WTC11 (cell line): ENCODE data around the gene ACOX3.

Experiments used
- IRF1 ChIP-seq: sonication (generic); formaldehyde crosslinking; IDR thresholded peaks from 2 replicates; pipeline ENCODE4 v1.8.0; 2023; ENCODE audit warnings: missing genetic modification reagents
- MAX ChIP-seq: sonication (generic); formaldehyde crosslinking; IDR thresholded peaks from 2 replicates; pipeline ENCODE4 v1.8.0; 2022; ENCODE audit warnings: mild to moderate bottlenecking, missing genetic modification reagents
- RELA ChIP-seq: sonication (generic); formaldehyde crosslinking; IDR thresholded peaks from 2 replicates; pipeline ENCODE4 v1.8.1; 2022; ENCODE audit warnings: missing genetic modification reagents, mild to moderate bottlenecking, borderline replicate concordance
- TCF7 ChIP-seq: sonication (generic); formaldehyde crosslinking; IDR thresholded peaks from 2 replicates; pipeline ENCODE4 v1.8.0; 2022; ENCODE audit warnings: mild to moderate bottlenecking, low read depth, missing genetic modification reagents, moderate library complexity
- ZNF232 ChIP-seq: sonication (generic); formaldehyde crosslinking; IDR thresholded peaks from 2 replicates; pipeline ENCODE4 v1.8.0; 2022; ENCODE audit warnings: mild to moderate bottlenecking, missing genetic modification reagents
- ZSCAN18 ChIP-seq: fragments of 250-450 bp; sonication (Bioruptor Pico); IDR thresholded peaks from 2 replicates; pipeline ENCODE4 v2.1.2; 2022; ENCODE audit warnings: mild to moderate bottlenecking, moderate library complexity
- TF ChIP-seq, protein P1 (sequence below): fragments of 200-600 bp; IDR thresholded peaks from 2 replicates; pipeline ENCODE4 v1.8.0; 2022; ENCODE audit warnings: antibody characterized with exemption
- TF ChIP-seq, protein P2 (sequence below): sonication (generic); formaldehyde crosslinking; IDR thresholded peaks from 2 replicates; pipeline ENCODE4 v1.8.1; 2022; ENCODE audit warnings: missing genetic modification reagents, borderline replicate concordance

- TF ChIP-seq, protein P1, sequence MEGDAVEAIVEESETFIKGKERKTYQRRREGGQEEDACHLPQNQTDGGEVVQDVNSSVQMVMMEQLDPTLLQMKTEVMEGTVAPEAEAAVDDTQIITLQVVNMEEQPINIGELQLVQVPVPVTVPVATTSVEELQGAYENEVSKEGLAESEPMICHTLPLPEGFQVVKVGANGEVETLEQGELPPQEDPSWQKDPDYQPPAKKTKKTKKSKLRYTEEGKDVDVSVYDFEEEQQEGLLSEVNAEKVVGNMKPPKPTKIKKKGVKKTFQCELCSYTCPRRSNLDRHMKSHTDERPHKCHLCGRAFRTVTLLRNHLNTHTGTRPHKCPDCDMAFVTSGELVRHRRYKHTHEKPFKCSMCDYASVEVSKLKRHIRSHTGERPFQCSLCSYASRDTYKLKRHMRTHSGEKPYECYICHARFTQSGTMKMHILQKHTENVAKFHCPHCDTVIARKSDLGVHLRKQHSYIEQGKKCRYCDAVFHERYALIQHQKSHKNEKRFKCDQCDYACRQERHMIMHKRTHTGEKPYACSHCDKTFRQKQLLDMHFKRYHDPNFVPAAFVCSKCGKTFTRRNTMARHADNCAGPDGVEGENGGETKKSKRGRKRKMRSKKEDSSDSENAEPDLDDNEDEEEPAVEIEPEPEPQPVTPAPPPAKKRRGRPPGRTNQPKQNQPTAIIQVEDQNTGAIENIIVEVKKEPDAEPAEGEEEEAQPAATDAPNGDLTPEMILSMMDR, result no peak
- TF ChIP-seq MAX (CRISPR knock-in tag), result no peak
- no peak for TF ChIP-seq IRF1 (CRISPR knock-in tag)
- TF ChIP-seq TCF7 (CRISPR knock-in tag), result no peak
- TF ChIP-seq ZNF232 (CRISPR knock-in tag), result no peak
- TF ChIP-seq RELA (CRISPR knock-in tag), result no peak
- TF ChIP-seq, protein P2, sequence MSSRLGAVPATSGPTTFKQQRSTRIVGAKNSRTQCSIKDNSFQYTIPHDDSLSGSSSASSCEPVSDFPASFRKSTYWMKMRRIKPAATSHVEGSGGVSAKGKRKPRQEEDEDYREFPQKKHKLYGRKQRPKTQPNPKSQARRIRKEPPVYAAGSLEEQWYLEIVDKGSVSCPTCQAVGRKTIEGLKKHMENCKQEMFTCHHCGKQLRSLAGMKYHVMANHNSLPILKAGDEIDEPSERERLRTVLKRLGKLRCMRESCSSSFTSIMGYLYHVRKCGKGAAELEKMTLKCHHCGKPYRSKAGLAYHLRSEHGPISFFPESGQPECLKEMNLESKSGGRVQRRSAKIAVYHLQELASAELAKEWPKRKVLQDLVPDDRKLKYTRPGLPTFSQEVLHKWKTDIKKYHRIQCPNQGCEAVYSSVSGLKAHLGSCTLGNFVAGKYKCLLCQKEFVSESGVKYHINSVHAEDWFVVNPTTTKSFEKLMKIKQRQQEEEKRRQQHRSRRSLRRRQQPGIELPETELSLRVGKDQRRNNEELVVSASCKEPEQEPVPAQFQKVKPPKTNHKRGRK (CRISPR knock-in tag), result no peak
- TF ChIP-seq ZSCAN18 (CRISPR knock-in tag), result no peak
These were observed 111.0 kb downstream of the ACOX3 start for GRCh38 chr4:8329560-8329858.
